Measurements from ENCODE around the gene SFTA2. TPM values are rescaled to one million over a fixed set of nuclear protein-coding genes. Genes with fewer than 3 reads are reported as not detected.

SFTA2 gene
- total RNA-seq, 1 donor from 2014 or later, result not detected

DNA sequence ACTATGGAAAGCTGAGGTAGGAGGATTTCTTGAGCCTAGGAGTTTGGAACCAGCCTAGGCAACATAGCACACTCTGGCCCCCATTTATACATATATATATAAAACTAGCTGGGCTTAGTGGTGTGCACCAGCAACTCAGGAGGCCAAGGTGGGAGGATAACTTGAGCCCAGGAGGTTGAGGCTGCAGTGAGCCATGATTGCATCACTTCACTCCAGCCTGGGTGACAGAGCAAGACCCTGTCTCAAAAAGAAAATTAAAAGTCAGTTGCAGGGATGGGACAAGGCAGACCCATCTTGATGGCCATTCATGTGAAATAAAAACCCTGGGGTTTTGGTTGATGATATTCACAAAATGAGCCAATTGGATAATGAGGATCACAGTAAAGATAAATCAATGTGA lies 30.5 kb downstream of the SFTA2 start:
- Mint-ChIP-seq H3K36me3 (peaks cover 16% of the 10 kb centered on the region), H3K27ac (no peak overlapping the region), H3K4me3 (no peak overlapping the region), H3K9me3 (no peaks in the 10 kb centered on the region), H3K27me3 (ENCODE audit: low read depth) (no peaks in the 10 kb centered on the region), H3K4me1 (no peaks in the 10 kb centered on the region)
- no peak for DNase-seq (ENCODE audit: low spot score in 2 of 2, unreplicated experiment in 2 of 2)
- no peak for TF ChIP-seq CTCF (IDR thresholded peaks at IDR 0.05; ENCODE audit: unreplicated experiment)

GRCh38 chr6:30900863-30901417 lies 31.0 kb downstream of the SFTA2 start:
- H3K27me3 Mint-ChIP-seq (ENCODE audit: low read depth), result no peaks in the 10 kb centered on the region
- H3K4me1 Mint-ChIP-seq, result no peaks in the 10 kb centered on the region
- peaks cover 18% of the 10 kb centered on the region for H3K36me3 Mint-ChIP-seq
- H3K27ac Mint-ChIP-seq, result no peak overlapping the region
- no peak for DNase-seq (ENCODE audit: low spot score in 2 of 2, unreplicated experiment in 2 of 2)
- no peak for TF ChIP-seq CTCF (IDR thresholded peaks at IDR 0.05; ENCODE audit: unreplicated experiment)
- no peak overlapping the region for H3K4me3 Mint-ChIP-seq
- no peaks in the 10 kb centered on the region for H3K9me3 Mint-ChIP-seq

DNA sequence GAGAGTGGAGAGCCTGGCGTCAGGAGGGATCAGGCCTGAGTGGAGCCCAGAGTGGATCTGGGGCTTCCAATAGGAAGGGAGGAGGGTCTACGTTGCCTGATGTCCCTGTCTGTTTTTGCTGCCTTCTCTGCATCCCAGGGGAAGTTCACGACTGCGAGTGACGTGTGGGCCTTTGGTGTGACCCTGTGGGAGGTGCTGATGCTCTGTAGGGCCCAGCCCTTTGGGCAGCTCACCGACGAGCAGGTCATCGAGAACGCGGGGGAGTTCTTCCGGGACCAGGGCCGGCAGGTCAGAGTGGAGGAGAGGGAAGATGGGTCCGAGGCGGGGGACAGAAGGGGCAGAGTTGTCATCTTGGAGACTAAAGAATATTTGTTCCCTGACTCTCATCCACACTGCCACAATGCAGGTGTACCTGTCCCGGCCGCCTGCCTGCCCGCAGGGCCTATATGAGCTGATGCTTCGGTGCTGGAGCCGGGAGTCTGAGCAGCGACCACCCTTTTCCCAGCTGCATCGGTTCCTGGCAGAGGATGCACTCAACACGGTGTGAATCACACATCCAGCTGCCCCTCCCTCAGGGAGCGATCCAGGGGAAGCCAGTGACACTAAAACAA lies 33.1 kb downstream of the SFTA2 start:
- Mint-ChIP-seq H3K36me3 (peaks cover 30% of the 10 kb centered on the region), H3K4me1 (no peaks in the 10 kb centered on the region), H3K4me3 (no peak overlapping the region), H3K9me3 (no peaks in the 10 kb centered on the region), H3K27me3 (ENCODE audit: low read depth) (no peaks in the 10 kb centered on the region), H3K27ac (no peak overlapping the region)
- no peak for TF ChIP-seq CTCF (IDR thresholded peaks at IDR 0.05; ENCODE audit: unreplicated experiment)
- no peak for DNase-seq (ENCODE audit: low spot score in 2 of 2, unreplicated experiment in 2 of 2)

GRCh38 chr6:30897882-30898281 lies 34.1 kb downstream of the SFTA2 start:
- H3K4me1 Mint-ChIP-seq, result no peaks in the 10 kb centered on the region
- H3K27me3 Mint-ChIP-seq (ENCODE audit: low read depth), result no peaks in the 10 kb centered on the region
- no peak overlapping the region for H3K27ac Mint-ChIP-seq
- TF ChIP-seq CTCF (IDR thresholded peaks at IDR 0.05; ENCODE audit: unreplicated experiment), result no peak
- no peaks in the 10 kb centered on the region for H3K9me3 Mint-ChIP-seq
- no peak for DNase-seq (ENCODE audit: low spot score in 2 of 2, unreplicated experiment in 2 of 2)
- no peak overlapping the region for H3K4me3 Mint-ChIP-seq
- H3K36me3 Mint-ChIP-seq, result peaks cover 30% of the 10 kb centered on the region

DNA sequence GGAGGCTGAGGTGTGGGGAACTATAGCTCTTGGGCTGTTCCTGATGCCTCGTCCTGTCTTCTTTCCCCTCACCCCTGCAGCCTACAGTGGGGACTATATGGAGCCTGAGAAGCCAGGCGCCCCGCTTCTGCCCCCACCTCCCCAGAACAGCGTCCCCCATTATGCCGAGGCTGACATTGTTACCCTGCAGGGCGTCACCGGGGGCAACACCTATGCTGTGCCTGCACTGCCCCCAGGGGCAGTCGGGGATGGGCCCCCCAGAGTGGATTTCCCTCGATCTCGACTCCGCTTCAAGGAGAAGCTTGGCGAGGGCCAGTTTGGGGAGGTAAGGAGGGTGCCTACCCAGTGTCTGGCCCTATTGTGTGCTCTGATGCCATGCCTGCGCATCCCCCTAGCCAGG lies 35.4 kb downstream of the SFTA2 start:
- TF ChIP-seq CTCF (IDR thresholded peaks at IDR 0.05; ENCODE audit: unreplicated experiment), result no peak
- H3K4me3 Mint-ChIP-seq, result no peak overlapping the region
- H3K36me3 Mint-ChIP-seq, result peaks cover 36% of the 10 kb centered on the region
- H3K27me3 Mint-ChIP-seq (ENCODE audit: low read depth), result no peaks in the 10 kb centered on the region
- no peaks in the 10 kb centered on the region for H3K4me1 Mint-ChIP-seq
- H3K9me3 Mint-ChIP-seq, result no peaks in the 10 kb centered on the region
- DNase-seq (ENCODE audit: low spot score in 2 of 2, unreplicated experiment in 2 of 2), result no peak
- H3K27ac Mint-ChIP-seq, result no peak overlapping the region

Measured in mesothelial cell of epicardium (in vitro differentiated cells).